Right atrium auricular region (tissue), 2 donors: ENCODE results near the gene SSRP1. TPM values are rescaled to one million over a fixed set of nuclear protein-coding genes. Genes with fewer than 3 reads are reported as not detected.
"Not testable (repeated sequence)": the region's sequence is repeated elsewhere in the genome, so short reads cannot be mapped to it uniquely, and the experiment has no call there.

ENCODE experiments used
- DNase-seq: peaks from one replicate; pipeline ENCODE4 v3.0.0-alpha.2; 2019; ENCODE audit warnings: low spot score
- H3K27ac ChIP-seq, 2 donors: fragments of 200-600 bp; sonication (generic); 1 replicate in 1 of 2; 2 replicates in 1 of 2; pipeline ENCODE4 v1.5.1; 2016 to 2019
- H3K27me3 ChIP-seq, 2 donors: fragments of 200-600 bp; sonication (generic); one replicate each; pipeline versions ENCODE4 v1.5.1 to v1.6.0; 2017 to 2019
- H3K36me3 ChIP-seq: fragments of 200-600 bp; sonication (generic); one replicate; pipeline ENCODE4 v1.5.1; 2016
- H3K4me1 ChIP-seq, 2 donors: fragments of 200-600 bp; sonication (generic); one replicate each; pipeline versions ENCODE4 v1.5.1 to v1.6.0; 2017 to 2019
- H3K4me3 ChIP-seq, 2 donors: fragments of 200-600 bp; sonication (generic); 1 replicate in 1 of 2; 2 replicates in 1 of 2; pipeline ENCODE4 v1.5.1; 2017 to 2019; ENCODE audit warnings: mild to moderate bottlenecking in 1 of 2, moderate library complexity in 1 of 2
- H3K9me3 ChIP-seq, 2 donors: fragments of 200-600 bp; sonication (generic); one replicate each; pipeline ENCODE4 v1.5.1; 2019
- CTCF ChIP-seq, 2 donors: fragments of 200-600 bp; sonication (generic); IDR thresholded peaks; one replicate each; pipeline ENCODE4 v1.5.1; 2019; ENCODE audit warnings: antibody characterized with exemption in 2 of 2
- total RNA-seq, 2 donors: library from RNA; depleted of rRNA; stranded (reverse); fragments of >200 nt; gene quantifications; one replicate each; pipeline ENCODE4 v1.1.0, GENCODE V29; 2016

SSRP1 gene
- total RNA-seq, 2 donors from 2014 or later = 42.3 to 54.3 TPM

GRCh38 chr11:57301711-57302423, 33.8 kb downstream of the SSRP1 start:
- TF ChIP-seq CTCF (IDR thresholded peaks at IDR 0.05) = no peak
- no peak overlapping the region for H3K27ac ChIP-seq
- peaks cover 66% of the 10 kb centered on the region for H3K36me3 ChIP-seq
- H3K9me3 ChIP-seq = peaks cover 8 to 22% of the 10 kb centered on the region in 2 donors
- no peaks in the 10 kb centered on the region for H3K27me3 ChIP-seq
- DNase-seq = no peak
- peaks cover 0 to 26% of the 10 kb centered on the region in 2 donors for H3K4me1 ChIP-seq
- H3K4me3 ChIP-seq = no peak overlapping the region

DNA sequence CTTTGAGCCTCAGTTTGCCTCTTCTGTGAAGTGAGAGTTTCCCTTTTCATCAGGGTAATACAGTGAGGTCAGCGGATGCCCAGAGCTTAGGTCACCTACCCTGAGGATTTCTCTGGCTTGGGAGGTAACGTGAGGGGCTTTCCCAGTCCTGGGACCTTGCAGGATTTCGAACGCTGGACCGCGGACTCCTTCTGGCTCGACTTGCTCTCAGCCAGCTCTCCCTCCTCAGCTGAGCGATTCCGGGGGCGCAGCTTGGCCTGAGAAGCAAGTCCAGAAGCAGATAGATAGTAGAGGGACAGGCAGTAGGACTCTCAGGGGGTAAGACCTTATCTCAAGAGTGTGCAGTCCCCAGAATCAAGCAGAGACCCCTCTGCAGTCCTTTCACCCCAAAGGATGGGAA, 34.9 kb downstream of the SSRP1 start:
- peaks cover 8 to 22% of the 10 kb centered on the region in 2 donors for H3K9me3 ChIP-seq
- no peak for DNase-seq
- H3K27ac ChIP-seq = no peak overlapping the region
- H3K36me3 ChIP-seq = peaks cover 61% of the 10 kb centered on the region
- no peak overlapping the region for H3K4me3 ChIP-seq
- no peak for TF ChIP-seq CTCF (IDR thresholded peaks at IDR 0.05)
- H3K27me3 ChIP-seq = no peaks in the 10 kb centered on the region
- H3K4me1 ChIP-seq = peaks cover 0 to 17% of the 10 kb centered on the region in 2 donors

DNA sequence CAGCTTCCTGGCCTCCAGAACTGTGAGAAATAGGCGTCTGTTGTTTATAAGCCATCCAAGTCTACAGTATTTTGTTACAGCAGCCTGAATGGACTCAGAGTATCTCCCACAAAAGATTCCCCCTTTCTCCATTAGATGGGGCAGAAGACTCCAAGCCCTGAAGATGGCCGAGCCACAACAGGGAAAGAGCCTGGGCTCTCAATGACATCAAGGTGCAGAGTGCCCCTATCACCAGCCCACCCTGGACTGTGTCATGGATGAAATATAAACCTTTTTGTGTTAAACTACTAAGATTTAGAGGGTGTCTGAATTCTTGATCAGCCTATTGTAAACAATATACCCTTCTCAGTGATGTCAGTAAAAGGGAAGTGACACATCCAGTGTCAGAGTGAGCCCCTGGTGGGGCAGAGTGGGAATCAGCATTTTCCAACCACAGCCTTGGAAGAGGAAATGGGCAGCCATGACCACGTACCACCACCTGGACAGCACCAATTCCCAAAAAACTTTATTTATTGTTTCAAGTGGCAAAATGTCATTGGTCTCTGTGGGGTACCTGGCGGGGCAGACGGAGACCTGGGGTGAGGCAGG, 36.4 kb downstream of the SSRP1 start:
- peaks cover 58% of the 10 kb centered on the region for H3K36me3 ChIP-seq
- H3K27me3 ChIP-seq = no peaks in the 10 kb centered on the region
- no peak overlapping the region for H3K27ac ChIP-seq
- DNase-seq = no peak
- peaks cover 8 to 22% of the 10 kb centered on the region in 2 donors for H3K9me3 ChIP-seq
- no peak for TF ChIP-seq CTCF (IDR thresholded peaks at IDR 0.05)
- peaks cover 0 to 12% of the 10 kb centered on the region in 2 donors for H3K4me1 ChIP-seq
- no peak overlapping the region for H3K4me3 ChIP-seq

GRCh38 chr11:57297221-57297620, 38.5 kb downstream of the SSRP1 start:
- Histone ChIP-seq H3K4me3 (no peak overlapping the region), H3K4me1 (peaks cover 0 to 9% of the 10 kb centered on the region in 2 donors), H3K27ac (no peak overlapping the region), H3K36me3 (peaks cover 44% of the 10 kb centered on the region), H3K27me3 (no peaks in the 10 kb centered on the region), H3K9me3 (peaks cover 8 to 22% of the 10 kb centered on the region in 2 donors)
- TF ChIP-seq CTCF (IDR thresholded peaks at IDR 0.05) = no peak
- no peak for DNase-seq

GRCh38 chr11:57296205-57296604, 39.5 kb downstream of the SSRP1 start:
- not testable (repeated sequence) for H3K4me3 ChIP-seq, DNase-seq, H3K27ac ChIP-seq, H3K27me3 ChIP-seq, H3K4me1 ChIP-seq
- peaks cover 8 to 22% of the 10 kb centered on the region in 2 donors for H3K9me3 ChIP-seq
- H3K36me3 ChIP-seq = peaks cover 34% of the 10 kb centered on the region

DNA sequence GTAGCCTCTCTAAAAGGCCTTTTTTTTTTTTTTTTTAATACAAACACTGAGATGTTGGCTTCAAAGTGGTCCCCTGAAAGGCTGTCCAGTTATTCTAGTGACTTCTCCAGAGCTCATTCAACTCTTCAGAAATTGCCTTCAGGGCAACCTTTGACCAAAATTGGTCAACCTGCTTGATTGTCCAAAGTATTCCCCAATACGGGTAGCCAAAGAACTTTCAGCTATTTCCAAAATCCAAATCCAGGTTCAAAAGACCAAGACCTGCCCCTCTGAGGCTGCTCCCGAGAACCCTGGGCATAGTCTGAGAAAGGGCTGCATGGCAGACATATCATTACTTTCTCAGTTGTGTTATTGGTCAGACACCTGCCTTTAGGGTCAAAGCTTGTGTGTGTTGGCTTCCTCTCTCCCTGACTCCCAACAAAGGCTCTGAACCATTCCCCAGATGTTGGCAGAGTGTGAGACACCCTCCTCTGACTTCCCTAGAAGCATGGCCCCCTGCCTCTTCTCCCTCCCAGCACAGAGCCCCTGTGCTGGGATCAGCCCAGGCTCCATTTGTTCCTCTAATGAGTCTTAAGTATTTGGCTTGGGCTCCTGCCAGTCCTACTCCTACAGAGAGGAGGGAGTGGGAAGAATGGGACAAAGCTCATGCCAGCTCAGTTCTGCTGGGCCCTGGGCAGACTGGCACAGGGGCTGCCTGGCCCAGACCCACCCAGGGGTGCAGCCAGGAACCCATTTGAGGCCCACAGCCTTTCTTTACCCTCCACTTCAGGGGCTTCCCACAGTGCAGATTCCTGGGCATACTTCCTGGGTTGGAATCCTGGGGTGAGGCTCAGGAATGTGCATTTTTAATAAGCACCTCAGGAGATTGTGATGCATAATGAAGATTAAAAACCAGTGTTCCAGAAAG, 41.2 kb downstream of the SSRP1 start:
- Histone ChIP-seq H3K4me1 (peaks cover 0 to 9% of the 10 kb centered on the region in 2 donors), H3K36me3 (peaks cover 17% of the 10 kb centered on the region), H3K27ac (no peak overlapping the region), H3K27me3 (no peaks in the 10 kb centered on the region), H3K9me3 (peaks cover 3 to 10% of the 10 kb centered on the region in 2 donors), H3K4me3 (no peak overlapping the region)
- TF ChIP-seq CTCF (IDR thresholded peaks at IDR 0.05) = no peak
- DNase-seq = no peak
